Measurements from ENCODE around the gene MSI2. TPM values are rescaled to one million over a fixed set of nuclear protein-coding genes. Genes with fewer than 3 reads are reported as not detected.

Gene MSI2
- total RNA-seq, 2 experiments from 2014 or later, result 117 to 120 TPM

DNA sequence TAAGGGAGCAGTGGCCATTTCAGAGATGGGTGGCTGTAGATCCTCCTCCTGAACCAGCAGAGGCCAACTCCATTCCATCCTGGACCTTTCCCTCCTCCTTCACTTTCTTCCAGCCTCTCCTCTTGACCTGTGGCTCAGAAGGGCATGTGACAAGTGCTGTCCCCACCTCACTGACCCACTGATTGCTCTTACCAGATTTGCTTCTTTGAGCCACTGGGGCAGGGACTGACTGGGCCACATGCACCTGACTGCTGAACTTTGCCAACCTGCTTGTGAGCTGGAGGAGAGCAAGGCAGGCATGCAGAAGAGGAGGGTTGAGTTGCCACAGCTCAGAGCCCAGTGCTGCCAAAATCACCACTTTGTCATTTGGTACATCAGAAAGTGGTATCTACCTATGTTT, 68.3 kb downstream of the MSI2 start:
- no peak for ATAC-seq
- H3K9me3 Mint-ChIP-seq (ENCODE audit: low read depth), result no peaks in the 10 kb centered on the region
- no peaks in the 10 kb centered on the region for H3K27me3 Mint-ChIP-seq
- no peak overlapping the region for H3K4me3 Mint-ChIP-seq
- DNase-seq, result no peak
- no peak overlapping the region for H3K27ac Mint-ChIP-seq
- CTCF ChIA-PET, result interaction anchor here (0.9 kb wide), 1 partner anchor 427 kb away, joined by 3 read pairs; no protein-coding TSS in a partner anchor
- H3K4me1 Mint-ChIP-seq, result peaks cover 18% of the 10 kb centered on the region
- peaks cover 14% of the 10 kb centered on the region for H3K36me3 Mint-ChIP-seq

DNA sequence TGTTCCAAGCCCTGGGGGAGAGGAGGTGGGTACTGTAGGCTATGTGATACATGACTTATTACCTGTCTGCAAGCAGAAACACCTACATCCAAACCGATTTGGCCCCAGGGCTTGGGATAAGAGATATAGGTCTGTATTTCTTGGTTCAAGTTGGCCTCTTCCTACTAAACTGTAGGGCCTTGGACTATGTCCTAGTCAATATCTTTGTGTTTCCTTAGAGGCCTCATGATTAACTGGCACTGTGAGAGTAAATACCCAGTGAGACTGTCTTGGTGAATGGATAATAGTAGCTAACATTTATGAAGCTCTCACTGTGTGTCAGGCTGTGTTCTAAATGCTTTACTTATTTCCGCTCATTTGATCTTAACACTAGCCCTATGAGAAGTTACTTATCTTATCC, 70.0 kb downstream of the MSI2 start:
- Mint-ChIP-seq H3K27ac (no peak overlapping the region), H3K27me3 (no peaks in the 10 kb centered on the region), H3K9me3 (ENCODE audit: low read depth) (no peaks in the 10 kb centered on the region), H3K4me1 (peaks cover 18% of the 10 kb centered on the region), H3K36me3 (peaks cover 15% of the 10 kb centered on the region), H3K4me3 (no peak overlapping the region)
- CTCF ChIA-PET, result interaction anchor here (0.7 kb wide), 1 partner anchor 63 kb away, joined by 5 read pairs; no protein-coding TSS in a partner anchor
- ATAC-seq, result no peak
- no peak for DNase-seq

DNA sequence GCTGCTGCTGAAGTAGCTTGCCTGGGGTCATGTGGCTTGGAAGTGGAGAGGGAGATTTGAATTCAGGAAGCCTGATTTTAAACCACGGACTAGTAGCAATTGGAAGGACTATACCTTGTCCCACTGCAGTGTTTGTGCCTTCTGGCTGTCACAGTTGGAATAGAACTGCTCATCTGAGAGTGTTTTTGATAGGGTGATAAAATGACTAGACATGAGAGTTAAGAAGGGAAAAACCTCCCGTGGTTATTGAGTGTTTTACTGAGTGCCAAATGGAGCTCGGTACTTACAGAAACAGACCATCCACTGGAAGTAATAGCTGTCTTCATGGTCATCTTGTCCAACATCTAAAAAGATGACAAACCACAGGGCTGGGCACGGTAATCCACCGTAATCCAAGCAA, 70.4 kb downstream of the MSI2 start:
- DNase-seq (no peak), ATAC-seq (no peak)
- H3K36me3 Mint-ChIP-seq, result peaks cover 17% of the 10 kb centered on the region
- no peaks in the 10 kb centered on the region for H3K9me3 Mint-ChIP-seq (ENCODE audit: low read depth)
- CTCF ChIA-PET, result interaction anchor here (1.4 kb wide), 1 partner anchor 50 kb away, joined by 3 read pairs; no protein-coding TSS in a partner anchor
- no peak overlapping the region for H3K27ac Mint-ChIP-seq
- no peaks in the 10 kb centered on the region for H3K27me3 Mint-ChIP-seq
- H3K4me3 Mint-ChIP-seq, result no peak overlapping the region
- peaks cover 18% of the 10 kb centered on the region for H3K4me1 Mint-ChIP-seq

DNA sequence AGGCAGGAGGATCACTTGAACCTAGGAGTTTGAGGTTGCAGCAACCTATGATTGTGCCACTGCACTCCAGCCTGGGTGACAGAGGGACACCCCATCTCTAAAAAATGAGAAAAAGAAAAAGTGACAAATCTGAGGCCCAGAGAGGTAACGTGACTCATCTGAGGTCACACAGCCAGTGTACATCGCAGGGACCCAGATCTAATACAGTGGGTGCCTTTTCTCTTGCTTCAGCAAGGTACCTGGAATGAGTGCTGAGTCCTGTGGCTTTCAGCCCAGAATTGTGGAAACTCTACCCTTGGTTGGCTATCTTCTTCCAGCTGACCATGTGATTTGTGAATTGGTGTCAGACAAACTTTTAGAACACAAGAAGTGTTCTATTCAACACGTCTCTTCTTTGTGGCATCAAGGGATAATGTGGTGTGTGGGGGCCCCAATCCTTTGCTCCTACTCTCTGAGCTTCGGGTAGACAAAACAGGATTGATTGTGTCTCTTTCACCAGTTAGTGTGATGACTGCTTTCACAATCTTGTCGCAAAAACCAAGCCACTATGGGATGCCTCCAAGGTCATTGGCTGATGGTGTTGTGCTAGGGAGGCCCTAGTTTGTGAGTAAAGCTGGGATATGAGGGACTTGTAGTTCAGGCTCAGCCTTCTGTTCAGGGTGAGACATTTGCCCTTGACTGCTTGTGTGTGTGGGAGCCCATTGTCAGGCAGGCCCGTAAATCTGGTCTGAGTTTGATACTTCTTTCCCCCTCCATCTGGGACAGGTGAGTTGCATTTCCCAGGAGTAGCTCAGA, 71.0 kb downstream of the MSI2 start:
- Mint-ChIP-seq H3K9me3 (ENCODE audit: low read depth) (no peaks in the 10 kb centered on the region), H3K27ac (no peak overlapping the region), H3K4me3 (no peak overlapping the region), H3K4me1 (peaks cover 18% of the 10 kb centered on the region), H3K36me3 (peaks cover 17% of the 10 kb centered on the region), H3K27me3 (no peaks in the 10 kb centered on the region)
- DNase-seq (no peak), ATAC-seq (no peak)
- CTCF ChIA-PET, result interaction anchor here (1.1 to 1.4 kb wide), 2 partner anchors 50 to 85 kb away, joined by 3 to 4 read pairs; no protein-coding TSS in a partner anchor

DNA sequence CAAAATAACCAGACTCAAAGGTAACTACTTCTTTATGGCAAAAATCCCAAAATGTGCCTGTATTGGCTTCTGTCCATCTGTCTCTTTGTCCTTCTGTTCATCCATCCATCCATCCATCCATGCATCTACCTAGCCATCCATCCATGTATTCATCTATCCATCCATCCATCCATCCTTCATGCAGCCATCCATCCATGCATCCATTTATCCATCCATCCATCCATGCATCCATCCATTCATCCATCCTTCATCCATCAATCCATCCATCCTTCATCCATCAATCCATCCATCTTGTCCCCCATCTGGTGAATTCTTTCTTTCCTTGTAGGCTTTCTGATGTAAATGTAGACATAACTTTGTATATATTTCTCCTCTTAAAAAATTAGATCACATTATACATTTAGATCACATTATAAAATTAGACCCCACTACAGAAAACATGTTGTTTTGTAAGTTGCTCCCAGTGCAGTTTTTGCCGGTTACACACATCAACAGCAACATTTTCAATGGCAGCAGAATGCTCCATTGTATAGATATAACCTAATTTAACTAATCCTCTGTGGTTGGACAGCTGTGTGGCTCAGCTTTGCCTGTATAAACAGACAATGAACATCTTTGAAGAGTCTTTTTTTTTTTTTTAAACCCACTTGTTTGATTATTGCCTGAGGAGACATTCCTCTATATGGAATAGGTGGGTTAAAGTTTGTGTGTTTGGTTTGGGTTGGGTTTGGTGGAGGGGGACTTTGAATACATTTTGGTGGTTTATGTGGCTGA, 72.0 kb downstream of the MSI2 start:
- H3K4me3 Mint-ChIP-seq, result no peak overlapping the region
- H3K36me3 Mint-ChIP-seq, result peaks cover 17% of the 10 kb centered on the region
- DNase-seq, result no peak
- H3K27ac Mint-ChIP-seq, result no peak overlapping the region
- ATAC-seq, result no peak
- CTCF ChIA-PET, result interaction anchor here (1.1 to 1.4 kb wide), 2 partner anchors 51 to 85 kb away, joined by 3 to 4 read pairs; no protein-coding TSS in a partner anchor
- no peaks in the 10 kb centered on the region for H3K9me3 Mint-ChIP-seq (ENCODE audit: low read depth)
- H3K4me1 Mint-ChIP-seq, result peaks cover 18% of the 10 kb centered on the region
- H3K27me3 Mint-ChIP-seq, result no peaks in the 10 kb centered on the region

DNA sequence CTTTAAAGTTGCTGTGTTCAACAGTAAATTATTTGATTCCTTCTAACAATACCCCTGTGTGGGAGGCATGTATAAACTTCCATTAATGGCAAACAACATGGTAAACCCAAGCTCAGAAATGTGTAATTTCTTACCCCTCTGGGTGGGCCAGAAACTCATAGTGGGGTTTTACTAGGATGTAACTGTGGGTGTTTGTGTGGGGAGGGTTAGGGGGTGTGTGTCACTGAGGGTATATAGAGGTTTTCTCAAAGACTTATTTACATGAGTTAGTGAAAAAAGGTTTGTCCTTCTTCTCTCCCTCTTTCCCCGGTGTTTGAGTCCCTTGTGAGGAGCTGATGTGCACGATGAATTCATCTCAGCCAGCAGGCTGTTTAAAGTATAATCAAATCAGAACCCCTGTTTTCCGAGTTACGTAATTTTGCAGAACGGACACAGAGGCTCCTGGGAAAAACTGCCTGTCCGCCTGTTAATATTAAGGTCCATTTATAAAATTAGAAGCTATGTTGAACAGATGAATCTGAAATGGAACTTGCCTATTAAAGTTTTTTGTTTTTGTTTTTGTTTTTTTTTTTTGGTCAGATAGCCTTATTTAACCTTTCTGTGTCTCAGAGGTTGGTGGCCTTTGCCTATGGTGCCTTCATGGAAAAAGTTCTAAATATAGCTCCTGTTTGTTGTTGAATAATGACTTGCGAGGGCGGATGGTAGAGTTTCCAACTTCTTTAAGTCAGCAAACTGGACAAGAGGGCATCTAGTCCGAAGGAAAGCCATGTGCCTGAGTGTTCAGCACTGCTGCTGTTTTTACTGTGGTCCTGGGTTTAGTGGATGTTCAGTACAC, 73.3 kb downstream of the MSI2 start:
- DNase-seq (no peak), ATAC-seq (no peak)
- H3K36me3 Mint-ChIP-seq, result peaks cover 16% of the 10 kb centered on the region
- H3K27ac Mint-ChIP-seq, result no peak overlapping the region
- no peak overlapping the region for H3K4me3 Mint-ChIP-seq
- H3K9me3 Mint-ChIP-seq (ENCODE audit: low read depth), result no peaks in the 10 kb centered on the region
- CTCF ChIA-PET, result no interaction called here
- H3K27me3 Mint-ChIP-seq, result no peaks in the 10 kb centered on the region
- H3K4me1 Mint-ChIP-seq, result peaks cover 18% of the 10 kb centered on the region

DNA sequence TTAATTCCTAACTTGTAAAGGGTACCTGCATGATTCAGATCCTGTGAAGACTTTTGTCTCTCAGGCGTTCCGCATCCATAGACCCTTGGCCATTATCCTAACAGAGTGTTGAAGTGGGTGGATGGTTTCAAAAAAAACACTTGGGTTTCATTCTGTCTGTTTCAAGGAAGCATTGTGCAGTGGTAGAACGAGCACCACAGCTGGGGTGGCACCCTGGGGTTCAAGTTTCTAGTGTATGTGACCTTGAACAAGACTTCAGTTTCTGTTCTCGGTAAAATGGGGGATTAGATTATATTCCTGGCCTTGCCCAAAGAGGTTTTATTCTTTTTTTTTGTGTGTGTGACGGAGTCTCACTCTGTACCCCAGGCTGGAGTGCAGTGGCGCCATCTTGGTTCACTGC, 74.3 kb downstream of the MSI2 start:
- Mint-ChIP-seq H3K9me3 (ENCODE audit: low read depth) (no peaks in the 10 kb centered on the region), H3K4me3 (no peak overlapping the region), H3K27ac (no peak overlapping the region), H3K4me1 (peaks cover 17% of the 10 kb centered on the region), H3K27me3 (no peaks in the 10 kb centered on the region), H3K36me3 (peaks cover 11% of the 10 kb centered on the region)
- ATAC-seq (no peak), DNase-seq (no peak)
- CTCF ChIA-PET, result interaction anchor here (1.1 to 1.3 kb wide), 2 partner anchors 29 to 88 kb away, joined by 3 to 4 read pairs; no protein-coding TSS in a partner anchor

DNA sequence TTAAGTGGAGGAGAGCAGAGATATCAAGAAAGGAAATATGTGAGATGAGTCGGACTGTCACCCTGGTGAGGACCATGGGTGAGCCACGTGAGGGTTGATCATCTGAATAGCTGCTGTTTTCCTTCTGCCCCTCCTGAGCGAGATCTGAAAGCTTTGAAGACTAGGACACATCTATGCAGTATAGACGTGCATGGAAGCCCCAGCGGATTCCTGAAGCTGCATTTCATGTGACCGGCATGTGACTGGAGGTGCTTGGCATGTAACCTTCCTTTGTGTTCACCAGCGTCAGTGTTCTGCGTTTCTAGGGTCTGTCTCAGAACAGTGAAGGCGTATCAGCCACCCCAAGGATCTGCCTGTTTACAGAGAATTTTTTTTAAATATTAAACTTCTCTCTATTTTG, 75.1 kb downstream of the MSI2 start:
- CTCF ChIA-PET, result interaction anchor here (0.7 to 1.3 kb wide), 3 partner anchors 29 to 88 kb away, joined by 3 to 4 read pairs (median 4); no protein-coding TSS in a partner anchor
- H3K9me3 Mint-ChIP-seq (ENCODE audit: low read depth), result no peaks in the 10 kb centered on the region

DNA sequence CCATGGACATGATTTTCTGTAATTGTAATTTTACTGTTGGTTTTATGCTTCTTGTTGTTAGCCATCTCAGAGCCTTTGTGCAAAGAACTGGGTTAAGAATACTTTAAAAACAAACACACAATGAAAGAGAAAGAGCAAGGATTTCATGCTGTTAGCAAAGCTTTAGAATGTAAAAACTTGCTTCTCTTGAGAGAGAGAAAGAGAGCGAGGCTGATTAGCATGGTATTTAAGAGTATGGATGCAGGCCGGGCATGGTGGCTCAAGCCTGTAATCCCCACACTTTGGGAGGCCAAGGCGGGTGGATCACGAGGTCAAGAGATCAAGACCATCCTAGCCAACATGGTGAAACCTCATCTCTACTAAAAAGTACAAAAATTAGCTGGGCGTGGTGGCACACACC, 76.2 kb downstream of the MSI2 start:
- H3K27ac Mint-ChIP-seq, result no peak overlapping the region
- H3K36me3 Mint-ChIP-seq, result peaks cover 10% of the 10 kb centered on the region
- ATAC-seq (no peak), DNase-seq (no peak)
- H3K4me1 Mint-ChIP-seq, result peaks cover 10% of the 10 kb centered on the region
- CTCF ChIA-PET, result no interaction called here
- H3K27me3 Mint-ChIP-seq, result no peaks in the 10 kb centered on the region
- no peaks in the 10 kb centered on the region for H3K9me3 Mint-ChIP-seq (ENCODE audit: low read depth)
- H3K4me3 Mint-ChIP-seq, result no peak overlapping the region

More for the DNA sequence above, 75.1 kb downstream of the MSI2 start:
- no peak for ATAC-seq
- no peak for DNase-seq
- H3K27me3 Mint-ChIP-seq, result no peaks in the 10 kb centered on the region
- no peak overlapping the region for H3K4me3 Mint-ChIP-seq
- H3K36me3 Mint-ChIP-seq, result peaks cover 11% of the 10 kb centered on the region
- H3K27ac Mint-ChIP-seq, result no peak overlapping the region
- H3K4me1 Mint-ChIP-seq, result peaks cover 16% of the 10 kb centered on the region

DNA sequence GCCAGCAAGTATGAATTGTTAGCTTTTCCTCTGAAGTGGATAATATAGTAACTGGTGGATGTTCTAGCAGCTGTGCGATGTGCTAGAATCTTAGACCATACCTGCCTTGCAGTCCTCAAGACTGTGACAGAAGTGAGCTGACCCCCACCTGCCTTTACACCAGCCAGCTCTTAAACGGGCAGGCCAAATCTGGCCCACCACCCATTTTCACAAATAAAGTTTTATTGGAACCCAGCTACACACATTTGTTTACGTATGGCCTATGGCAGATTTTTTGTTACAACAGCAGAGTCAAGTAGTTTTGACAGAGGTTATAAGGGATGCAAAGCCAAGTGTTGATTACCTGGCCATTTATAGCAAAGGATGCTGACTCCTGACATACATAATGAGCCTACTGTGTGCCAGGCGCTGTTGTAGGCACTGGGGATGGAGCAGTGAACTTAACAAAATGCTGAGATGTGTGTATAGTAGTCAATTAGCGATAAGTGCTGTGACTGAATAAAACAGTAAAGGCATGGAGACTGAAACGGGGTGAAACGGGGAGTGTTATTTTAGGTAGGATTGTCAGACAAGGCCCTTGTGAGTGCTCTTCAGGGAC, 79.0 kb downstream of the MSI2 start:
- CTCF ChIA-PET, result interaction anchor here (0.9 kb wide), 1 partner anchor 30 kb away, joined by 3 read pairs; no protein-coding TSS in a partner anchor
- no peaks in the 10 kb centered on the region for H3K9me3 Mint-ChIP-seq (ENCODE audit: low read depth)
- H3K36me3 Mint-ChIP-seq, result peaks cover 9% of the 10 kb centered on the region
- peaks cover 25% of the 10 kb centered on the region for H3K4me1 Mint-ChIP-seq
- no peak overlapping the region for H3K4me3 Mint-ChIP-seq
- ATAC-seq (no peak), DNase-seq (no peak)
- H3K27ac Mint-ChIP-seq, result no peak overlapping the region
- H3K27me3 Mint-ChIP-seq, result no peaks in the 10 kb centered on the region

DNA sequence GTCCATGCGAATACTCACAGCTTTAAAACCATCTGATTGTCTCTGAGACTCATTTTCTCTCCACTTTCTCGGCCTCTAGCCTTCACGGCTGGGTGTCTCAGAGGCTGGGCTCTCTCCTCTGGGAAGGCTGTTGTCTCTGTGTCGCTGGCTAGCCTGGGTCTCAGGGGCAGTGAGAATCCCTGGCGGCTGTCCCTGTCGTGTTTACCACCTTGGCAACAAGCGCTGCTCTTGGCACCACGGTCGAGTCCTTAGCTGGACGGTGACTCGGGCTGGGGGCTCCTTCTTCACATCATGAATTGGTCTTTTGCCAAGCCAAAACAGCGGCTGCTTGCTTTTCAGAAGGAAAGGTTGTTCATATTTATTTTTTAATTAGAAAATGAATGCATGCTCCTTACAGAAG, 81.1 kb downstream of the MSI2 start:
- H3K27ac Mint-ChIP-seq, result no peak overlapping the region
- no peaks in the 10 kb centered on the region for H3K27me3 Mint-ChIP-seq
- peaks cover 35% of the 10 kb centered on the region for H3K4me1 Mint-ChIP-seq
- H3K4me3 Mint-ChIP-seq, result no peak overlapping the region
- DNase-seq, result no peak
- ATAC-seq, result no peak
- peaks cover 6% of the 10 kb centered on the region for H3K36me3 Mint-ChIP-seq
- CTCF ChIA-PET, result no interaction called here
- no peaks in the 10 kb centered on the region for H3K9me3 Mint-ChIP-seq (ENCODE audit: low read depth)

DNA sequence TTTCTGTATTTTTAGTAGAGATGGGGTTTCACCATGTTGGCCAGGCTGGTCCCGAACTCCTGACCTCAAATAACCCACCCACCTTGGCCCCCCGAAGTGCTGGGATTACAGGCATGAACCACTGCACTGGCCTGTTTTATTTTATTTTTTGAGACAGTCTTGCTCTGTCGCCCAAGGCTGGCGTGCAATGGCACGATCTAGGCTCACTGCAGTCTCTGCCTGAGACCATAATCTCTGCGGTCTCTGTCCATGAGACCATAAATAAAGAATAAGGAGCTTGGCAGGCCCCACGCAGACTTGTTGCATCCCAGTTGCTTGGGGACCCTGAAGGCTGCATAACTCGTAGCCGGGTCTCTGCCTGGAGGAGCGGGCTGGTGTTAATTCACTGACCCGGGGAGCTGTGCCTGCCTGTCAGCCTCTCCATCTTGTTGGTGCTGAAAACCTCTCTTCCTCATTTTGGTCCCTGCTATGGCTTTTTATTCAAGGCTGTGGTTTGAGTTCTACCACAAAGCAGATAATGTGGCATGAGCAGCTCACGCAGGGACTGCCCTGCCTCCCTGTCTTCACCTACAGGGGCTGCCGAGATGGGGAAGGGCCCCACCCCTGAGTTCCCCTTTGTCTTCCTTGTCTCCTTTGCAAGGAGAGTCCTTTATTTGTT, 82.1 kb downstream of the MSI2 start:
- peak; percentile 23 for ATAC-seq
- no peaks in the 10 kb centered on the region for H3K9me3 Mint-ChIP-seq (ENCODE audit: low read depth)
- H3K36me3 Mint-ChIP-seq, result peaks cover 6% of the 10 kb centered on the region
- no peak overlapping the region for H3K4me3 Mint-ChIP-seq
- no peaks in the 10 kb centered on the region for H3K27me3 Mint-ChIP-seq
- CTCF ChIA-PET, result no interaction called here
- H3K27ac Mint-ChIP-seq, result no peak overlapping the region
- DNase-seq, result no peak
- H3K4me1 Mint-ChIP-seq, result peaks cover 35% of the 10 kb centered on the region

Data from activated CD8-positive, alpha-beta memory T cell treated with anti-CD3 and anti-CD28 coated beads, Interleukin-2, amount 10 ng/mL, durations not matched to agents 7 days and 5 days (primary cell).